Spleen (tissue), 11 donors: ENCODE measurements around the gene ACTN4. TPM values are rescaled to one million over a fixed set of nuclear protein-coding genes. Genes with fewer than 3 reads are reported as not detected.

Experiments
- DNase-seq: peaks from one replicate; pipeline ENCODE4 v3.0.0-alpha.2; 2020
- H3K27ac ChIP-seq, 8 donors: fragments of 200-600 bp; sonication (generic) in 7 of 8; 1 replicate in 4 of 8; 2 replicates in 4 of 8; pipeline versions ENCODE4 v1.5.0 to v1.8.0; 2016 to 2021; ENCODE audit warnings: inconsistent platforms in 4 of 8, mild to moderate bottlenecking in 4 of 8, moderate library complexity in 1 of 8
- H3K27me3 ChIP-seq, 7 donors: fragments of 200-600 bp; sonication (generic) in 6 of 7; replicated peaks in 1 of 7; 1 replicate in 4 of 7; 2 replicates in 3 of 7; pipeline versions ENCODE4 v1.5.0 to v1.8.0; 2016 to 2021; ENCODE audit warnings: inconsistent platforms in 3 of 7, mild to moderate bottlenecking in 1 of 7
- H3K36me3 ChIP-seq, 6 donors: fragments of 200-600 bp; sonication (generic) in 5 of 6; 1 replicate in 4 of 6; 2 replicates in 2 of 6; pipeline versions ENCODE4 v1.5.0 to v1.8.0; 2016 to 2021; ENCODE audit warnings: inconsistent platforms in 2 of 6
- H3K4me1 ChIP-seq, 6 donors: fragments of 200-600 bp; sonication (generic) in 5 of 6; 1 replicate in 3 of 6; 2 replicates in 3 of 6; pipeline versions ENCODE4 v1.5.0 to v1.8.0; 2016 to 2021; ENCODE audit warnings: inconsistent platforms in 3 of 6
- H3K4me3 ChIP-seq, 8 donors: fragments of 200-600 bp; sonication (generic) in 7 of 8; 1 replicate in 4 of 8; 2 replicates in 4 of 8; pipeline versions ENCODE4 v1.5.0 to v1.8.0; 2016 to 2021; ENCODE audit warnings: inconsistent platforms in 4 of 8, mild to moderate bottlenecking in 4 of 8, moderate library complexity in 2 of 8
- H3K9me3 ChIP-seq, 8 donors: fragments of 200-600 bp; sonication (generic) in 7 of 8; 1 replicate in 4 of 8; 2 replicates in 4 of 8; pipeline versions ENCODE4 v1.5.0 to v1.8.0; 2016 to 2021; ENCODE audit warnings: inconsistent platforms in 4 of 8
- POLR2A ChIP-seq, 3 donors: fragments of 450-650 bp; IDR thresholded peaks; one replicate each; pipeline ENCODE4 v1.5.1; 2017; ENCODE audit warnings: antibody characterized with exemption in 3 of 3, mild to moderate bottlenecking in 1 of 3
- POLR2AphosphoS5 ChIP-seq, 3 donors: sonication (generic); formaldehyde crosslinking; IDR thresholded peaks; one replicate each; pipeline ENCODE4 v1.5.1; 2017; ENCODE audit warnings: antibody characterized with exemption in 3 of 3
- WGBS, 5 donors: extraction: QIAGEN DNeasy Blood & Tissue Kit in 3 of 5; methylation state at CpG; one replicate each; pipeline versions ENCODE4 v1.1.5 to v1.1.7; 2013 to 2018; 5-methylcytosine and 5-hydroxymethylcytosine counted together
- intact Hi-C: fragments of 100-400 bp; cut with DNase I; formaldehyde crosslinking; loops from one replicate; pipeline ENCODE4 v1.15.0; 2023; ENCODE audit warnings: low total_unique reads
- polyA plus RNA-seq, 3 donors: library from polyadenylated mRNA; stranded (reverse); fragments of 200-250 nt; gene quantifications; one replicate each; pipeline ENCODE4 v1.2.1, GENCODE V29; 2013
- total RNA-seq, 7 donors: library from RNA; depleted of rRNA in 3 of 7; stranded (reverse); fragments of >200 nt in 3 of 7; fragmentation: NEBNext Ultra II Directional in 4 of 7; extraction: Animal tissue kit (Norgen Biotek cat#: 25700) in 4 of 7; gene quantifications; one replicate each; pipeline versions ENCODE4 v1.1.0 to v1.2.1, GENCODE V29; 2016 to 2021
- TF ChIP-seq, protein P1 (sequence below), 11 experiments: fragments of 200-600 bp in 7 of 11; fragments of 450-650 bp in 4 of 11; sonication (generic) in 4 of 11; IDR thresholded peaks in 8 of 11; conservative IDR thresholded peaks in 3 of 11; 1 replicate in 7 of 11; 2 replicates in 4 of 11; pipeline versions ENCODE4 v1.4.0 to v1.8.0; 2016 to 2021; ENCODE audit warnings: antibody characterized with exemption in 11 of 11, inconsistent platforms in 4 of 11, mild to moderate bottlenecking in 1 of 11
- donor health status: healthy with polysubstance abuse.
- donor health status: DM: no; HTN: no; CAD: no; lungs with moderate emphysema.
- donor health status: DM: no; HTN: no; CAD: no.
- donor health status: Bipolar disorder and iron deficiency.
- donor health status: healthy.
- donor health status: DM: no; HTN: no; CAD: no.
- donor health status: DM: yes; HTN: yes; CAD: no.

ACTN4 gene
- total and polyA plus RNA-seq, 10 donors, result 39.3 to 621 (median 408) TPM

DNA sequence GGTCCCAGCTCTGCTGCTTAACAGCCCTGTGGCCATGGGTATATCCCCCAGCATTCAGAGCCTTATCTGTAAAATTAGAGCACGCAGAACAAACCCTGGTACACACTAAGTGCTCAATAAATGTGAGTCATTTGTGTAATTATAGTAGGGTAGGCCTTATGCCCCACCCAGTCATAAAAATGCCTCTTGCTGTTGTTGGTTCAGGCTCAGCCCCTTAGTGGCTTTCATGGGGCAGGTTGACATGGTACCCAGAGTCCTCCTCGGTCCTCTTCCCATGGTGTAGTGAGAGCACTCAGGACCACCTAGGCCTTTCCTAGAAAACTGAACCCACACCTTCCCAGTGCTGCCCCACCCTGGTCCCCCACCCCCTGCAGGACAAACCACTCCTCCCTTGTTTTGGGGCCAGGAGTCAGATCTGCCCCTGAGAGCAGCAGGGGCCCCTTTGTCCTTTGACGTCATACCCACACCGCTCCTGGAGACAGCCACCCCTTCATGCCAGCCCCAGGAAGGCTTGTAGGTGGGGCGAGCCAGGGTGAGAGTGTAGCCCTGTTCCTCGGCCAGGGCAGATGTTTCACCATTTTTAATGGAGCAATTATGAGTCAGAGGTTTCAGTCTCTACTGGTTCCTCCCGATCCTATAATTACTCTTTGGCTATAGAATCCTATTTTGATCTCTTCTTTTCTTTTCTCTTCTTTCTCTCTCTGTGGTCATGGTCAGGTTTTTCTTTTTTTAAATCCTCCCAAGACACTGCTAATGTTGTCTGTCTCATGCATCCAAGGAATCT, 36.8 kb downstream of the ACTN4 start:
- Histone ChIP-seq H3K4me3 (peak overlapping the region in 1 of 8 donors; percentile 2), H3K36me3 (peaks cover 0 to 20% (median 0%) of the 10 kb centered on the region in 6 donors), H3K27ac (peak overlapping the region; percentile 51 to 91 (median 82)), H3K27me3 (no peaks in the 10 kb centered on the region), H3K9me3 (no peaks in the 10 kb centered on the region), H3K4me1 (peaks cover 69 to 100% (median 97%) of the 10 kb centered on the region in 6 donors)
- DNase-seq, result no peak
- intact Hi-C loops, result no loop called here
- TF ChIP-seq POLR2A (IDR thresholded peaks at IDR 0.05) (no peak), POLR2AphosphoS5 (IDR thresholded peaks at IDR 0.05) (peak in 1 of 3 donors; percentile 45)
- 43 to 56% (median 45%) methylated on average over 7 of the region's 7 CpGs for WGBS, 5 donors

GRCh38 chr19:38684862-38685665, 37.6 kb downstream of the ACTN4 start:
- Histone ChIP-seq H3K36me3 (peaks cover 0 to 19% (median 0%) of the 10 kb centered on the region in 6 donors), H3K27me3 (no peaks in the 10 kb centered on the region), H3K4me3 (no peak overlapping the region), H3K4me1 (peaks cover 63 to 100% (median 94%) of the 10 kb centered on the region in 6 donors), H3K27ac (peak overlapping the region; percentile 51 to 91 (median 82)), H3K9me3 (no peaks in the 10 kb centered on the region)
- DNase-seq, result no peak
- TF ChIP-seq POLR2AphosphoS5 (IDR thresholded peaks at IDR 0.05) (peak in 1 of 3 donors; percentile 17), POLR2A (IDR thresholded peaks at IDR 0.05) (no peak)
- TF ChIP-seq, protein P1, sequence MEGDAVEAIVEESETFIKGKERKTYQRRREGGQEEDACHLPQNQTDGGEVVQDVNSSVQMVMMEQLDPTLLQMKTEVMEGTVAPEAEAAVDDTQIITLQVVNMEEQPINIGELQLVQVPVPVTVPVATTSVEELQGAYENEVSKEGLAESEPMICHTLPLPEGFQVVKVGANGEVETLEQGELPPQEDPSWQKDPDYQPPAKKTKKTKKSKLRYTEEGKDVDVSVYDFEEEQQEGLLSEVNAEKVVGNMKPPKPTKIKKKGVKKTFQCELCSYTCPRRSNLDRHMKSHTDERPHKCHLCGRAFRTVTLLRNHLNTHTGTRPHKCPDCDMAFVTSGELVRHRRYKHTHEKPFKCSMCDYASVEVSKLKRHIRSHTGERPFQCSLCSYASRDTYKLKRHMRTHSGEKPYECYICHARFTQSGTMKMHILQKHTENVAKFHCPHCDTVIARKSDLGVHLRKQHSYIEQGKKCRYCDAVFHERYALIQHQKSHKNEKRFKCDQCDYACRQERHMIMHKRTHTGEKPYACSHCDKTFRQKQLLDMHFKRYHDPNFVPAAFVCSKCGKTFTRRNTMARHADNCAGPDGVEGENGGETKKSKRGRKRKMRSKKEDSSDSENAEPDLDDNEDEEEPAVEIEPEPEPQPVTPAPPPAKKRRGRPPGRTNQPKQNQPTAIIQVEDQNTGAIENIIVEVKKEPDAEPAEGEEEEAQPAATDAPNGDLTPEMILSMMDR (IDR thresholded peaks at IDR 0.05 in 8 of 11, conservative IDR thresholded peaks at IDR 0.05 in 3 of 11), result no peak
- WGBS, 5 donors, result 80 to 95% (median 84%) methylated on average over 11 to 15 of the region's 15 CpGs
- intact Hi-C loops, result no loop called here

- H3K4me1 ChIP-seq, result peaks cover 62 to 100% (median 94%) of the 10 kb centered on the region in 6 donors
- H3K27me3 ChIP-seq, result no peaks in the 10 kb centered on the region
- peak overlapping the region; percentile 51 to 91 (median 82) for H3K27ac ChIP-seq
- intact Hi-C loops, result no loop called here
- 22 to 43% (median 32%) methylated on average over 9 to 10 of the region's 10 CpGs for WGBS, 5 donors
- TF ChIP-seq POLR2AphosphoS5 (IDR thresholded peaks at IDR 0.05) (no peak), POLR2A (IDR thresholded peaks at IDR 0.05) (no peak)
- TF ChIP-seq, protein P1 (IDR thresholded peaks at IDR 0.05 in 8 of 11, conservative IDR thresholded peaks at IDR 0.05 in 3 of 11), result peak in 10 of 11 experiments; percentile 14 to 52 (median 34)
- H3K9me3 ChIP-seq, result no peaks in the 10 kb centered on the region
- H3K36me3 ChIP-seq, result peaks cover 0 to 24% (median 0%) of the 10 kb centered on the region in 6 donors
- H3K4me3 ChIP-seq, result no peak overlapping the region
- DNase-seq, result no peak
Measured at GRCh38 chr19:38685666-38686529, 38.4 kb downstream of the ACTN4 start.

GRCh38 chr19:38686530-38686888, 39.1 kb downstream of the ACTN4 start:
- no peak overlapping the region for H3K4me3 ChIP-seq
- H3K36me3 ChIP-seq, result peaks cover 0 to 19% (median 0%) of the 10 kb centered on the region in 6 donors
- peak overlapping the region; percentile 51 to 91 (median 82) for H3K27ac ChIP-seq
- DNase-seq, result no peak
- peaks cover 58 to 100% (median 93%) of the 10 kb centered on the region in 6 donors for H3K4me1 ChIP-seq
- 27 to 40% (median 32%) methylated on average over 5 of the region's 5 CpGs for WGBS, 5 donors
- intact Hi-C loops, result no loop called here
- no peaks in the 10 kb centered on the region for H3K9me3 ChIP-seq
- TF ChIP-seq, protein P1 (IDR thresholded peaks at IDR 0.05 in 8 of 11, conservative IDR thresholded peaks at IDR 0.05 in 3 of 11), result no peak
- TF ChIP-seq POLR2AphosphoS5 (IDR thresholded peaks at IDR 0.05), result peak in 2 of 3 donors; percentile 16 to 42
- no peak for TF ChIP-seq POLR2A (IDR thresholded peaks at IDR 0.05)
- H3K27me3 ChIP-seq, result no peaks in the 10 kb centered on the region
